Measurements from ENCODE around the gene ARHGAP26.

Gene ARHGAP26

GRCh38 chr5:142876817-142877216 is 106.6 kb downstream of the ARHGAP26 start:
- DNase-seq (ENCODE audit: low spot score): no peak

- no peak for DNase-seq (ENCODE audit: low spot score)
Measured at GRCh38 chr5:142878111-142878510, 107.9 kb downstream of the ARHGAP26 start.

DNA sequence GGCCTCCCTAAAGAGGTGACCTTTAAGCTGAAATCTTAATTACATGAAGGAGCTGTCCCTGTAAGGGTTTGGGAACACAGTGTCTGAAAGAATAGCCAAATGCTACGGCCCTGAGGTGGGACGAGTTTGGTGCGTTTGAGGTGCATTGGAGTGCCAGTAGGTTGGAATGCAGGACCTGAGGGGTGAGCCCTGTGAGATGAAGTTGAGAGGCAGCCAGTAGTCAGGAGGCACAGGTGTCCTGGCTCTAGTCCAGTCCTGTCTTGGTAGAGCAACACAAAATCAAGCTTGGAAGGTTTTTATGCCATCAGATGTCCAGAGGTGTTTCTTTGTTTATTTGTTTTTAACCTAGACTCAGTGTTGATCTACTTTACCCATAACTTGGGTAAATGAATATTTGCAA is 108.5 kb downstream of the ARHGAP26 start:
- no peak for DNase-seq (ENCODE audit: low spot score)

GRCh38 chr5:142881076-142881783 is 111.1 kb downstream of the ARHGAP26 start:
- DNase-seq (ENCODE audit: low spot score): no peak

- DNase-seq (ENCODE audit: low spot score): no peak
Measured at GRCh38 chr5:142881784-142882126, 111.6 kb downstream of the ARHGAP26 start.

DNA sequence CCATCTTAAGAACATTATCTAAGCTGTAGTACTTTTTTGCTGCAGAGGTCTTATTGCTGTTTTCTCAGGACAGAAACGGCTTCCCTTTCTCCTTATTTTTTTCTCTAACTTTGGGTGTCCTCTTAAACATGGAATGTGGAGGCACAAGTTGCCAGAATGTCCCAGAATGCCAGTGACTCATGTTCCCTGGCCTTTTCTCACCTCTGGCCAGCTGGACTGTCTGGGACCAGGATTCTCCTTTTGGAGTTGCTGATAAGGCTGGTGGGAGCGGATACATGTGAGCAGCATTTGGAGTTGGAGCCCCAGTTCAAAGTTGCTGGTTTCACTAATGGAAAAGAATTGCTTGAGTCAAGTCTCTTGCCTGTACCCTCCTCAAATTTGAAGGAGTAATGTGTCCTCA is 112.8 kb downstream of the ARHGAP26 start:
- no peak for DNase-seq (ENCODE audit: low spot score)

GRCh38 chr5:142883438-142883837 is 113.3 kb downstream of the ARHGAP26 start:
- DNase-seq (ENCODE audit: low spot score): no peak

- no peak for DNase-seq (ENCODE audit: low spot score)
Measured at GRCh38 chr5:142884029-142884428, 113.9 kb downstream of the ARHGAP26 start.

DNA sequence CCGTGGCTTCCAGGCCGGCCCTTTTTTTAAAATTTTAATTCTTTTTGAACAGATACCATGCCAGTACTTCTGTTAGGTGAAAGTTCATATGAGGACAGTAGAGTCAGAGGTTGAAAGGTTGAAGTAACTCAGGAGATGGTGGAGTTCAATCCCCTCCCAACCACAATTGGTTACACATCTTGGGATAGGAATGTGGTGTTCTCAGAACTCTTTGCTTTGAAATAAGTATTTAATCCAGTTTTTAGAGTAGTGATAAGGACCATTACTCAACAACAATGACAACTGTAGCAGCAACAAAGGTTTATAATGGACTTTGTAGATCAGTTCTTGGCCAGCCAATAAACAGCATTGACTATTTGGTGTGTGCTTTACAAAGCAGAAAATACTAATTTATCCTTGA is 116.0 kb downstream of the ARHGAP26 start:
- no peak for DNase-seq (ENCODE audit: low spot score)

- DNase-seq (ENCODE audit: low spot score): no peak
Measured at GRCh38 chr5:142886956-142887355, 116.8 kb downstream of the ARHGAP26 start.

- no peak for DNase-seq (ENCODE audit: low spot score)
Measured at GRCh38 chr5:142888469-142889085, 118.4 kb downstream of the ARHGAP26 start.

- DNase-seq (ENCODE audit: low spot score): no peak
Measured at GRCh38 chr5:142892021-142892420, 121.8 kb downstream of the ARHGAP26 start.

DNA sequence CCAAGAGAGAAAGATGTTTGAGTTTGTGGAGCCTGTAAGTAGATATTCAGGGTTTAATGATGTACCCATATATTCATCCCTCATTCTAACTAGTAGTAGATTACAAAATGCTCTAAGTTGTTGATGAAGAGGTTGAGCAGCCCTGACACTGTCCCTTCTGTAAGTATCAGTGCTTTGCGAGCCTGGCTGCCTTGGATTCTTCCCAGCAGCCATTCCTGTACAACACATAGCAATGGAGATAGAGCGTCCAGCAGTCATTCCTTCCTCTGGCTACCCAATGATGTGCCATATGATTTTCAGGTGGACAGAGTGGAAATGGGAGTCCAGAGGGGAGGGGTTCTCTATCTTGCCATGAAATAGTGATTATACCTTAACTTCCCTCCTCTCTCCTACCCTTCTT is 124.1 kb downstream of the ARHGAP26 start:
- no peak for DNase-seq (ENCODE audit: low spot score)

- DNase-seq (ENCODE audit: low spot score): no peak
Measured at GRCh38 chr5:142894749-142895148, 124.6 kb downstream of the ARHGAP26 start.

DNA sequence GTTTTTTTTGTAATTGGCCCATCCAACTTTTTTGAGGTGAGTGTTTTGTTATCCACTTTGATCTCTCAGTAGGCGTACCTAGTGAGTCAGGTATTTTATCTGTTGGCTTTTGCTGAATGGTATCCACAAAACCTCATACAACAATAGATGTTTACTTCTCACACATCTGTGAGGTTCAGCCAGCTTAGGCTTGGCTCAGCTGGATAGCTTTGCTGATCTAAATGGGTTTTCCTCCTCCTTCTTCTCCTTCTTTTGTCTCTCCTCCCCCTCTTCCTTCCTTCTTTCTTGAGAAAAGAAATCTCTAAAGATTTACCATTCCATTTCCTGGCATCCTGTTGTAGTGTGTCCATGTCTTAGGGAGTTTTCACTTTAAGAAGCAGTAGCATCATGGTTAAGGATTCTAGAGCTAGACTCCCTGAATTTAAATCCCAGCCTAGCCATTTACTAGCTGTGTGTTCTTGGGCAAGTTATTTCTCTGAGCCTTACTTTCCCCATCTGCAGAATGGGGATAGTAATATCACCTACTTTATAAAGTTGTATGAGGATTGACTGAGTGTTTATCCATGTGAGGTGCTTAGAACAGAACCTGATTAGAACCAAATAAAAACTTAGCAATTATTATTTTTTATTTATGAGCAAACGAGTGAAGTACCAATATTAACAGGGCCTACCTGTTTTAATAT is 126.3 kb downstream of the ARHGAP26 start:
- no peak for DNase-seq (ENCODE audit: low spot score)

- no peak for DNase-seq (ENCODE audit: low spot score)
Measured at GRCh38 chr5:142897328-142897727, 127.2 kb downstream of the ARHGAP26 start.

GRCh38 chr5:142900927-142901326 is 130.8 kb downstream of the ARHGAP26 start:
- DNase-seq (ENCODE audit: low spot score): no peak

GRCh38 chr5:142901476-142902185 is 131.5 kb downstream of the ARHGAP26 start:
- DNase-seq (ENCODE audit: low spot score): no peak

GRCh38 chr5:142902186-142902965 is 132.2 kb downstream of the ARHGAP26 start:
- DNase-seq (ENCODE audit: low spot score): no peak

DNA sequence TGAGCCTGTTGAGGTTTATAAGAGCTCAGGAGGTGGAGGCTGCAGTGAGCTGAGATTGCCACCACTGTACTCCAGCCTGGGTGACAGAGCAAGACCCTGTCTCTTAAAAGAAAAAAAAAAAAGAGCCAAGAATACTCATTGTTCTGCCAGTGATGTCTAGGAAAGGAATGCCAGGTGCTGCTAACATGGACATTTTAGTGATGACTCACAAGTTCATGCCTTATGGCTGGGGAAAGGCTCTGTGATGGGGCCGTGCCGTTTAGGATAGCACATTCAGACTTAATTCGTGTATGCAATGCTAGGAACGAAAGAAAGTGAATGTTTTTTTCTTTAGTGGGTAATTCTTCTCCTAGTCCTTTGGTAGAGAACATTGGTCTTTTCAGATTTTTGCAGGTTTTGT is 134.2 kb downstream of the ARHGAP26 start:
- no peak for DNase-seq (ENCODE audit: low spot score)

DNA sequence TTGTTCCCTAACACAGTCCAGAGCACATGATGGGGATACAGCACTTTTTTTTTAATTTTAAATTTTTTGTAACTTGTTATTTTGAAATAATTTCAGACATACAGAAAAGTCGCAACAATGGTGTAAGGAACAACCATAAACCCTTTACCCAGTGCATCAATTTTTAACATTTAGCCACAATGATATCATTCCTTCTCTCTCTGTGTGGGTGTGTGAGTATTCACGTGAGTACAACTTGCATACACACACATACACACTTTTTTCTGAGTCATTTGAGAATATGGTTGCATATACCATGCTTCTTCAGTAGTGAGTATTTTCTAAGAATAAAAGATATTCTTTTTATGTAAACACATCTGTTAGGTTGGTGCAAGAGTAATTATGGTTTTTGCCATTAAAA is 135.2 kb downstream of the ARHGAP26 start:
- no peak for DNase-seq (ENCODE audit: low spot score)

Measured in ecto neural progenitor cell (in vitro differentiated cells).